K562 (cell line): Measurements from ENCODE around the gene IDH3G. TPM values are rescaled to one million over a fixed set of nuclear protein-coding genes. Genes with fewer than 3 reads are reported as not detected.
A peak's percentile ranks its signal among the peaks of the same experiment; 100 is the strongest.
"Not testable (repeated sequence)": the region's sequence is repeated elsewhere in the genome, so short reads cannot be mapped to it uniquely, and the experiment has no call there.

ENCODE experiments used
- ATAC-seq: fragments of 200-7000 bp; cut with Tn5 transposase; 3 replicates; pipeline ENCODE4 v1.9.1; 2020; ENCODE audit warnings: moderate library complexity
- BruUV-seq: library from RNA; stranded (reverse); fragments of 400-500 nt; replicated peaks from 2 replicates; lab custom pipeline; 2021; lab: Mats Ljungman, UMichigan
- CTCF ChIA-PET: fragments of 300-600 bp; formaldehyde crosslinking; extraction: SDS; loops from one replicate; lab custom pipeline; 2021; ENCODE audit warnings: low intra/inter-chr PET ratio; lab: Yijun Ruan, JAX
- POLR2A ChIA-PET: fragments of 300-600, 350-650 bp; sonication (Branson Sonifier 250); formaldehyde crosslinking; extraction: SDS; loops from one replicate; lab custom pipeline; 2021; ENCODE audit warnings: antibody characterized with exemption, inconsistent platforms; lab: Yijun Ruan, JAX
- DNase-seq, 4 experiments: peaks; one replicate each; pipeline versions ENCODE4 v3.0.0 to v3.0.0-alpha.2; 2011 to 2018; ENCODE audit warnings: low spot score in 3 of 4, mixed read lengths in 3 of 4; ENCODE audit errors: extremely low read depth in 1 of 4
- FAIRE-seq: peaks from 2 replicates; lab custom pipeline; 2011; peaks lifted over from hg19 to GRCh38; lab: Jason Lieb, UNC
- H2AFZ ChIP-seq: 2 replicates; pipeline ENCODE4 v1.6.0; 2011; ENCODE audit warnings: low read depth, low read length, control low read depth, inconsistent platforms
- H3K27ac ChIP-seq: fragments of 200-600 bp; 3 replicates; pipeline ENCODE4 v1.8.0; 2011; ENCODE audit warnings: low read depth, mild to moderate bottlenecking, control low read depth, inconsistent platforms, low read length, moderate library complexity, mixed read lengths; ENCODE audit errors: extremely low read depth
- H3K27me3 ChIP-seq, 2 experiments: fragments of 300-600 bp in 1 of 2; 2 replicates in 1 of 2; 3 replicates in 1 of 2; pipeline versions ENCODE4 v1.6.0 to v1.8.0; 2011; ENCODE audit warnings: inconsistent platforms in 2 of 2, low read length in 2 of 2, mild to moderate bottlenecking in 1 of 2, mixed read lengths in 1 of 2, moderate library complexity in 1 of 2; ENCODE audit not compliant: control insufficient read depth in 2 of 2, insufficient read depth in 2 of 2
- H3K36me3 ChIP-seq: fragments of 300-600 bp; 3 replicates; pipeline ENCODE4 v1.8.0; 2011; ENCODE audit warnings: mild to moderate bottlenecking, low read length, inconsistent platforms; ENCODE audit not compliant: control insufficient read depth, insufficient read depth
- H3K4me1 ChIP-seq, 2 experiments: fragments of 200-600 bp in 1 of 2; replicated peaks in 1 of 2; 2 replicates in 1 of 2; 3 replicates in 1 of 2; pipeline versions ENCODE4 v1.5.1 to v1.8.0; 2011; ENCODE audit warnings: inconsistent platforms in 2 of 2, low read length in 2 of 2, mild to moderate bottlenecking in 1 of 2, mixed read lengths in 1 of 2, moderate library complexity in 1 of 2; ENCODE audit not compliant: control insufficient read depth in 2 of 2, insufficient read depth in 2 of 2
- H3K4me2 ChIP-seq: 2 replicates; pipeline ENCODE4 v1.6.1; 2011; ENCODE audit warnings: low read length, control low read depth, inconsistent platforms, mixed read lengths; ENCODE audit not compliant: insufficient read depth
- H3K4me3 ChIP-seq: fragments of 200-600 bp; sonication (generic), shearing (Covaris generic); 2 replicates; pipeline ENCODE4 v1.5.1; 2016; ENCODE audit warnings: control low read depth, inconsistent platforms
- H3K79me2 ChIP-seq: fragments of 200-600 bp; 3 replicates; pipeline ENCODE4 v1.8.0; 2011; ENCODE audit warnings: low read length, inconsistent platforms; ENCODE audit not compliant: control insufficient read depth, insufficient read depth
- H3K9ac ChIP-seq, 2 experiments: 2 replicates each; pipeline versions ENCODE4 v1.6.0 to v1.6.1; 2011; ENCODE audit warnings: low read depth in 2 of 2, low read length in 2 of 2, control low read depth in 1 of 2, inconsistent platforms in 1 of 2, mild to moderate bottlenecking in 1 of 2, mixed read lengths in 1 of 2; ENCODE audit not compliant: insufficient read depth in 1 of 2
- H3K9me1 ChIP-seq: one replicate; pipeline ENCODE4 v1.6.0; 2011; ENCODE audit warnings: inconsistent platforms, mild to moderate bottlenecking, low read length, moderate library complexity; ENCODE audit not compliant: control insufficient read depth, insufficient read depth
- H3K9me3 ChIP-seq: replicated peaks from 2 replicates; pipeline ENCODE4 v1.5.1; 2011; ENCODE audit warnings: low read depth, low read length, inconsistent platforms; ENCODE audit not compliant: control insufficient read depth, insufficient read depth
- H4K20me1 ChIP-seq: replicated peaks from 2 replicates; pipeline ENCODE4 v1.6.1; 2011; ENCODE audit warnings: low read length, inconsistent platforms, mixed read lengths; ENCODE audit not compliant: control insufficient read depth, insufficient read depth
- ZNF445 ChIP-seq: fragments of 250-450 bp; sonication (Bioruptor Pico); IDR thresholded peaks from 2 replicates; pipeline ENCODE4 v1.4.0; 2020; ENCODE audit warnings: low read depth, mild to moderate bottlenecking, moderate library complexity
- ZNF76 ChIP-seq: fragments of 250-450 bp; sonication (Bioruptor Pico); IDR thresholded peaks from 2 replicates; pipeline ENCODE4 v1.4.0; 2020; ENCODE audit warnings: mild to moderate bottlenecking, moderate library complexity, borderline replicate concordance
- WGBS: fragments of 100-300 bp; shearing (Covaris generic); methylation state at CpG from one replicate; pipeline ENCODE4 v1.1.6; 2016; ENCODE audit warnings: low coverage, mixed read lengths; ENCODE audit not compliant: insufficient coverage; ENCODE audit errors: missing lambda C conversion rate; 5-methylcytosine and 5-hydroxymethylcytosine counted together
- in situ Hi-C: fragments of 300-500 bp; cut with MboI; formaldehyde crosslinking; loops from 4 replicates; pipeline ENCODE4 v1.15.0; 2018; ENCODE audit warnings: inconsistent platforms, mixed read lengths
- intact Hi-C: fragments of 100-400 bp; cut with micrococcal nuclease; formaldehyde crosslinking; loops from 2 replicates; pipeline ENCODE4 v1.14.2; 2022
- polyA plus RNA-seq, 8 experiments: library from polyadenylated mRNA; depleted of rRNA in 4 of 8; stranded (reverse) in 5 of 8; unstranded in 3 of 8; fragments of >200 nt; fragmentation: Nextera tagmentation in 2 of 8; fragmentation: Illumina TruSeq in 1 of 8; extraction: Ambion mirVana in 2 of 8; extraction: Trizol in 1 of 8; gene quantifications; 2 replicates each; pipeline versions ENCODE4 v1.2.1 to v1.2.3, GENCODE V29; 2011 to 2014; ENCODE audit warnings: inconsistent platforms in 1 of 8, missing spikeins in 1 of 8
- total RNA-seq, 7 experiments: library from RNA; depleted of rRNA in 6 of 7; stranded (reverse); fragments of >200 nt in 6 of 7; fragmentation: Illumina TruSeq in 2 of 7; extraction: Trizol in 2 of 7; gene quantifications; 2 replicates each; pipeline versions ENCODE4 v1.2.1 to v1.2.3, GENCODE V29; 2011 to 2021; ENCODE audit warnings: low replicate concordance in 1 of 7
- TF ChIP-seq, protein P1 (sequence below): fragments of 200-800 bp; sonication (Bioruptor generic); IDR thresholded peaks from 2 replicates; pipeline ENCODE4 v1.6.1; 2016; ENCODE audit warnings: missing genetic modification characterization, missing compliant biosample characterization
- TF ChIP-seq, protein P2 (sequence below): fragments of 450-650 bp; IDR thresholded peaks from 2 replicates; pipeline ENCODE4 v1.6.1; 2016; ENCODE audit warnings: antibody characterized with exemption

IDH3G gene
- total and polyA plus RNA-seq, 9 of the 15 experiments (the other 6 are each of a cell fraction or from before 2014, with no cell fraction given), result 24.3 to 72.5 (median 37.9) TPM

GRCh38 chrX:153746359-153746758 is 47.8 kb downstream of the IDH3G start:
- Histone ChIP-seq H3K9me1 (no peaks in the 10 kb centered on the region), H4K20me1 (no peaks in the 10 kb centered on the region), H3K9me3 (no peaks in the 10 kb centered on the region), H3K27ac (no peak overlapping the region), H3K9ac (no peak overlapping the region), H3K79me2 (no peaks in the 10 kb centered on the region), H3K4me1 (peaks cover 0 to 35% of the 10 kb centered on the region in 2 experiments; a peak in 3 of 5 replicates), H3K36me3 (no peaks in the 10 kb centered on the region), H3K27me3 (no peaks in the 10 kb centered on the region), H3K4me3 (no peak overlapping the region), H2AFZ (no peak overlapping the region), H3K4me2 (no peak overlapping the region)
- ChIA-PET POLR2A (no interaction called here), CTCF (no interaction called here)
- 58% methylated on average over 2 of the region's 3 CpGs for WGBS
- no TSS peak for BruUV-seq
- DNase-seq, result no peak
- TF ChIP-seq ZNF445 (CRISPR knock-in tag) (no peak), ZNF76 (no peak)
- TF ChIP-seq, protein P1, sequence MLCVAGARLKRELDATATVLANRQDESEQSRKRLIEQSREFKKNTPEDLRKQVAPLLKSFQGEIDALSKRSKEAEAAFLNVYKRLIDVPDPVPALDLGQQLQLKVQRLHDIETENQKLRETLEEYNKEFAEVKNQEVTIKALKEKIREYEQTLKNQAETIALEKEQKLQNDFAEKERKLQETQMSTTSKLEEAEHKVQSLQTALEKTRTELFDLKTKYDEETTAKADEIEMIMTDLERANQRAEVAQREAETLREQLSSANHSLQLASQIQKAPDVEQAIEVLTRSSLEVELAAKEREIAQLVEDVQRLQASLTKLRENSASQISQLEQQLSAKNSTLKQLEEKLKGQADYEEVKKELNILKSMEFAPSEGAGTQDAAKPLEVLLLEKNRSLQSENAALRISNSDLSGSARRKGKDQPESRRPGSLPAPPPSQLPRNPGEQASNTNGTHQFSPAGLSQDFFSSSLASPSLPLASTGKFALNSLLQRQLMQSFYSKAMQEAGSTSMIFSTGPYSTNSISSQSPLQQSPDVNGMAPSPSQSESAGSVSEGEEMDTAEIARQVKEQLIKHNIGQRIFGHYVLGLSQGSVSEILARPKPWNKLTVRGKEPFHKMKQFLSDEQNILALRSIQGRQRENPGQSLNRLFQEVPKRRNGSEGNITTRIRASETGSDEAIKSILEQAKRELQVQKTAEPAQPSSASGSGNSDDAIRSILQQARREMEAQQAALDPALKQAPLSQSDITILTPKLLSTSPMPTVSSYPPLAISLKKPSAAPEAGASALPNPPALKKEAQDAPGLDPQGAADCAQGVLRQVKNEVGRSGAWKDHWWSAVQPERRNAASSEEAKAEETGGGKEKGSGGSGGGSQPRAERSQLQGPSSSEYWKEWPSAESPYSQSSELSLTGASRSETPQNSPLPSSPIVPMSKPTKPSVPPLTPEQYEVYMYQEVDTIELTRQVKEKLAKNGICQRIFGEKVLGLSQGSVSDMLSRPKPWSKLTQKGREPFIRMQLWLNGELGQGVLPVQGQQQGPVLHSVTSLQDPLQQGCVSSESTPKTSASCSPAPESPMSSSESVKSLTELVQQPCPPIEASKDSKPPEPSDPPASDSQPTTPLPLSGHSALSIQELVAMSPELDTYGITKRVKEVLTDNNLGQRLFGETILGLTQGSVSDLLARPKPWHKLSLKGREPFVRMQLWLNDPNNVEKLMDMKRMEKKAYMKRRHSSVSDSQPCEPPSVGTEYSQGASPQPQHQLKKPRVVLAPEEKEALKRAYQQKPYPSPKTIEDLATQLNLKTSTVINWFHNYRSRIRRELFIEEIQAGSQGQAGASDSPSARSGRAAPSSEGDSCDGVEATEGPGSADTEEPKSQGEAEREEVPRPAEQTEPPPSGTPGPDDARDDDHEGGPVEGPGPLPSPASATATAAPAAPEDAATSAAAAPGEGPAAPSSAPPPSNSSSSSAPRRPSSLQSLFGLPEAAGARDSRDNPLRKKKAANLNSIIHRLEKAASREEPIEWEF (CRISPR knock-in tag), result peak; percentile 100
- TF ChIP-seq, protein P2, sequence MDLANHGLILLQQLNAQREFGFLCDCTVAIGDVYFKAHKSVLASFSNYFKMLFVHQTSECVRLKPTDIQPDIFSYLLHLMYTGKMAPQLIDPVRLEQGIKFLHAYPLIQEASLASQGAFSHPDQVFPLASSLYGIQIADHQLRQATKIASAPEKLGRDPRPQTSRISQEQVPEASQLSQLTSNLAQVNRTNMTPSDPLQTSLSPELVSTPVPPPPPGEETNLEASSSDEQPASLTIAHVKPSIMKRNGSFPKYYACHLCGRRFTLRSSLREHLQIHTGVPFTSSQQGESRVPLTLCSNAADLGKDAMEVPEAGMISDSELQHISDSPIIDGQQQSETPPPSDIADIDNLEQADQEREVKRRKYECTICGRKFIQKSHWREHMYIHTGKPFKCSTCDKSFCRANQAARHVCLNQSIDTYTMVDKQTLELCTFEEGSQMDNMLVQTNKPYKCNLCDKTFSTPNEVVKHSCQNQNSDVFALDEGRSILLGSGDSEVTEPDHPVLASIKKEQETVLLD, result 0 out of 2 replicates have a peak, but pooled peaks have one; percentile 56
- in situ Hi-C loops, result no loop called here
- ATAC-seq, result no peak
- intact Hi-C loops, result no loop called here
- FAIRE-seq, result no peak

DNA sequence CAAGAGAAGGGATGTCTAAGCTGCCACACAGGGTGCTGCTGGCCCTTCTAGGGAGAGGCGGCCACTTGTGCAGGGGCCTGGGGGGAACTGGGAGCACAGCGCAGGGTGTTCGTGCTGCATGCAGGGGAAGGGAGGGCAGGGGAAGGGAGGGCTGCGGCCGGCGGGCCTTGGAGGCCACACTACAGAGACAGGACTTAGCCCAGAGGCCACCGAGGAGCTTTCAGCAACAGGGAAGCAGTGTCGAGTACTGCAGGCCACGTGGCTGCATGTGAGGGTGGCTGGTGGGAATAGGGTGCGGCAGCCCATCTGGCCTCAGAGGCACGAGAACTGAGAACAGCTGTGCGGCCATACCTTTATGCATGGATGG is 49.1 kb downstream of the IDH3G start:
- POLR2A ChIA-PET, result interaction anchor here (0.6 kb wide), 2 partner anchors 13 to 174 kb away, joined by 3 to 4 read pairs; no protein-coding TSS in a partner anchor
- H3K4me2 ChIP-seq, H3K9me1 ChIP-seq, H3K79me2 ChIP-seq, H3K9me3 ChIP-seq, DNase-seq, H3K4me3 ChIP-seq, H3K36me3 ChIP-seq, H4K20me1 ChIP-seq, H3K27me3 ChIP-seq, intact Hi-C loops, BruUV-seq, in situ Hi-C loops, CTCF ChIA-PET, H3K27ac ChIP-seq, ATAC-seq, FAIRE-seq, H2AFZ ChIP-seq, H3K9ac ChIP-seq: not testable (repeated sequence)
- 74% methylated on average over 7 of the region's 12 CpGs for WGBS
- H3K4me1 ChIP-seq, result peaks cover 0 to 48% of the 10 kb centered on the region in 2 experiments; a peak in 3 of 5 replicates
